GM12878 (cell line): ENCODE measurements around the gene HCST. TPM values are rescaled to one million over a fixed set of nuclear protein-coding genes. Genes with fewer than 3 reads are reported as not detected.

Source experiments
- ATAC-seq: fragments of 200-7000 bp; cut with Tn5 transposase; 3 replicates; pipeline ENCODE4 v1.9.1; 2020; ENCODE audit warnings: mild to moderate bottlenecking, moderate library complexity
- BruUV-seq: library from RNA; stranded (reverse); fragments of 400-500 nt; replicated peaks from 2 replicates; lab custom pipeline; 2021; lab: Mats Ljungman, UMichigan
- CTCF ChIA-PET: fragments of 300-600 bp; sonication (Branson Sonifier 250); formaldehyde crosslinking; extraction: SDS; loops from one replicate; lab custom pipeline; 2021; ENCODE audit warnings: inconsistent platforms; lab: Yijun Ruan, JAX
- POLR2A ChIA-PET: fragments of 350-600 bp; formaldehyde crosslinking; extraction: SDS; loops from one replicate; lab custom pipeline; 2021; ENCODE audit warnings: inconsistent platforms; lab: Charles Lee
- RAD21 ChIA-PET: fragments of 300-600 bp; sonication (Branson Sonifier 250); formaldehyde crosslinking; loops from one replicate; lab custom pipeline; 2023; ENCODE audit warnings: antibody characterized with exemption; ENCODE audit not compliant: unreplicated experiment; lab: Charles Lee
- SMC1A ChIA-PET: fragments of 300-600 bp; sonication (Branson Sonifier 250); formaldehyde crosslinking; loops from one replicate; lab custom pipeline; 2023; ENCODE audit not compliant: unreplicated experiment, uncharacterized antibody; lab: Charles Lee
- DNase-seq: peaks from one replicate; pipeline ENCODE4 v3.0.0-alpha.2; 2011; ENCODE audit warnings: low read depth, low spot score
- FAIRE-seq: peaks from 3 replicates; lab custom pipeline; 2011; peaks lifted over from hg19 to GRCh38; lab: Jason Lieb, UNC
- H2AFZ ChIP-seq: 2 replicates; pipeline ENCODE4 v1.6.0; 2011; ENCODE audit warnings: low read depth, low read length, control low read depth; ENCODE audit not compliant: control insufficient read depth
- H3K27ac ChIP-seq: 2 replicates; pipeline ENCODE4 v1.5.1; 2011; ENCODE audit warnings: control low read depth; ENCODE audit not compliant: control insufficient read depth, insufficient read depth
- H3K27me3 ChIP-seq, 2 experiments: replicated peaks in 1 of 2; 2 replicates each; pipeline versions ENCODE4 v1.6.0 to v1.6.1; 2011; ENCODE audit warnings: low read length in 1 of 2; ENCODE audit not compliant: control insufficient read depth in 2 of 2, insufficient read depth in 2 of 2
- H3K36me3 ChIP-seq, 2 experiments: 2 replicates each; pipeline ENCODE4 v1.5.1; 2011; ENCODE audit warnings: low read length in 1 of 2; ENCODE audit not compliant: control insufficient read depth in 2 of 2, insufficient read depth in 2 of 2
- H3K4me1 ChIP-seq: 2 replicates; pipeline ENCODE4 v1.6.1; 2011; ENCODE audit warnings: mild to moderate bottlenecking, low read length, moderate library complexity, mixed read lengths; ENCODE audit not compliant: control insufficient read depth, insufficient read depth
- H3K4me2 ChIP-seq: 2 replicates; pipeline ENCODE4 v1.6.0; 2011; ENCODE audit warnings: control low read depth; ENCODE audit not compliant: control insufficient read depth, insufficient read depth
- H3K4me3 ChIP-seq: fragments of 200-600 bp; sonication (generic); 2 replicates; pipeline ENCODE4 v1.5.1; 2016
- H3K79me2 ChIP-seq: 2 replicates; pipeline ENCODE4 v1.6.0; 2011; ENCODE audit warnings: low read length; ENCODE audit not compliant: control insufficient read depth, insufficient read depth
- H3K9ac ChIP-seq: 2 replicates; pipeline ENCODE4 v1.8.0; 2011; ENCODE audit warnings: low read length, control low read depth, mixed read lengths; ENCODE audit not compliant: control insufficient read depth, insufficient read depth
- H3K9me3 ChIP-seq: replicated peaks from 3 replicates; pipeline ENCODE4 v1.5.1; 2011; ENCODE audit warnings: mild to moderate bottlenecking, low read length; ENCODE audit not compliant: control insufficient read depth, insufficient read depth
- H4K20me1 ChIP-seq: 2 replicates; pipeline ENCODE4 v1.6.0; 2011; ENCODE audit not compliant: control insufficient read depth, insufficient read depth
- CTCF ChIP-seq, 3 experiments: IDR thresholded peaks in 2 of 3; conservative IDR thresholded peaks in 1 of 3; 2 replicates each; pipeline ENCODE4 v1.5.1; 2011; ENCODE audit warnings: low read depth in 3 of 3, low read length in 3 of 3, mild to moderate bottlenecking in 3 of 3, control low read depth in 2 of 3, moderate library complexity in 2 of 3, inconsistent platforms in 1 of 3, mixed read lengths in 1 of 3; ENCODE audit not compliant: control insufficient read depth in 2 of 3, insufficient read depth in 1 of 3; ENCODE audit errors: extremely low read depth in 1 of 3
- ELK1 ChIP-seq: IDR thresholded peaks from 2 replicates; pipeline ENCODE4 v1.6.1; 2012; ENCODE audit warnings: low read depth, low read length, improper control_type of control experiment
- PKNOX1 ChIP-seq: fragments of 450-650 bp; IDR thresholded peaks from 2 replicates; pipeline ENCODE4 v1.6.1; 2016; ENCODE audit warnings: mild to moderate bottlenecking
- PML ChIP-seq: IDR thresholded peaks from 2 replicates; pipeline ENCODE4 v1.6.1; 2012; ENCODE audit warnings: low read length, inconsistent platforms
- RELA ChIP-seq: fragments of 450-650 bp; IDR thresholded peaks from 2 replicates; pipeline ENCODE4 v1.8.0; 2014; ENCODE audit warnings: borderline replicate concordance; ENCODE audit not compliant: partially characterized antibody
- SIN3A ChIP-seq: IDR thresholded peaks from 2 replicates; pipeline ENCODE4 v1.6.1; 2012; ENCODE audit warnings: low read depth, low read length, improper control_type of control experiment
- SKIL ChIP-seq: fragments of 450-650 bp; IDR thresholded peaks from 2 replicates; pipeline ENCODE4 v1.6.1; 2017; ENCODE audit warnings: mild to moderate bottlenecking, low read depth, inconsistent platforms; ENCODE audit not compliant: poor library complexity, severe bottlenecking
- USF2 ChIP-seq: IDR thresholded peaks from 2 replicates; pipeline ENCODE4 v1.6.1; 2011; ENCODE audit warnings: low read depth, low read length, improper control_type of control experiment, borderline replicate concordance
- YY1 ChIP-seq: IDR thresholded peaks from 2 replicates; pipeline ENCODE4 v1.6.1; 2011; ENCODE audit warnings: low read depth, mild to moderate bottlenecking, low read length
- ZNF274 ChIP-seq: IDR thresholded peaks from one replicate; pipeline ENCODE4 v1.8.0; 2011; ENCODE audit not compliant: insufficient read length, insufficient read depth
- ZNF687 ChIP-seq: fragments of 450-650 bp; IDR thresholded peaks from 2 replicates; pipeline ENCODE4 v1.6.1; 2017; ENCODE audit warnings: mild to moderate bottlenecking, moderate library complexity
- WGBS: methylation state at CpG from one replicate; pipeline ENCODE4 v1.1.6; 2016; ENCODE audit warnings: low lambda C conversion rate; ENCODE audit not compliant: insufficient replicate concordance, insufficient coverage; ENCODE audit errors: missing lambda C conversion rate; 5-methylcytosine and 5-hydroxymethylcytosine counted together
- in situ Hi-C: fragments of 300-500 bp; cut with MboI; formaldehyde crosslinking; loops from 9 replicates; pipeline ENCODE4 v1.14.3; 2018; ENCODE audit warnings: mixed read lengths
- intact Hi-C: fragments of 100-400 bp; cut with micrococcal nuclease; formaldehyde crosslinking; loops from one replicate; pipeline ENCODE4 v1.14.2; 2022; ENCODE audit not compliant: unreplicated experiment
- polyA plus RNA-seq, 11 experiments: library from polyadenylated mRNA; depleted of rRNA in 4 of 11; unstranded in 6 of 11; stranded (reverse) in 5 of 11; fragments of >200 nt; fragmentation: Nextera tagmentation in 4 of 11; fragmentation: Illumina TruSeq in 1 of 11; extraction: Ambion mirVana in 4 of 11; extraction: Trizol in 1 of 11; gene quantifications; 1 replicate in 1 of 11; 2 replicates in 10 of 11; pipeline versions ENCODE4 v1.2.1 to v1.2.3, GENCODE V29; 2011 to 2016; ENCODE audit warnings: inconsistent platforms in 2 of 11, missing spikeins in 2 of 11, low read depth in 1 of 11
- total RNA-seq, 4 experiments: library from RNA; depleted of rRNA in 3 of 4; stranded (reverse); fragments of >200 nt in 3 of 4; fragmentation: Illumina TruSeq in 1 of 4; extraction: Trizol in 1 of 4; gene quantifications; 2 replicates each; pipeline versions ENCODE4 v1.2.1 to v1.2.3, GENCODE V29; 2013 to 2021

HCST gene
- total and polyA plus RNA-seq, 10 of the 15 experiments (the other 5 are each of a cell fraction or from before 2014, with no cell fraction given) = 7.5 to 79.6 (median 33.6) TPM

- peak overlapping the region; percentile 54 for H2AFZ ChIP-seq
- ChIA-PET CTCF (interaction anchor here (1.6 to 7.0 kb wide), 3 partner anchors 12 to 46 kb away, joined by 3 to 145 read pairs (median 13); no protein-coding TSS in a partner anchor), RAD21 (interaction anchor here (1.1 to 3.8 kb wide), 5 partner anchors 15 to 187 kb away, joined by 3 to 37 read pairs (median 4); partner anchors contain the start of gene NFKBID), POLR2A (interaction anchor here (1.1 to 4.3 kb wide), 8 partner anchors 14 to 234 kb away, joined by 3 to 48 read pairs (median 4); partner anchors contain the start of gene NFKBID), SMC1A (interaction anchor here (0.6 to 4.5 kb wide), 8 partner anchors 13 to 418 kb away, joined by 3 to 90 read pairs (median 5); partner anchors contain the start of gene LIN37)
- H3K27ac ChIP-seq = no peak overlapping the region
- H3K36me3 ChIP-seq = no peaks in the 10 kb centered on the region
- no peak for ATAC-seq
- H3K4me2 ChIP-seq = peak overlapping the region; percentile 59
- no peaks in the 10 kb centered on the region for H3K27me3 ChIP-seq
- no peak for DNase-seq
- H4K20me1 ChIP-seq = no peaks in the 10 kb centered on the region
- H3K79me2 ChIP-seq = no peaks in the 10 kb centered on the region
- H3K9ac ChIP-seq = no peak overlapping the region
- H3K4me3 ChIP-seq = no peak overlapping the region
- no peak for FAIRE-seq
- WGBS = 13% methylated on average over 5 of the region's 5 CpGs
- H3K9me3 ChIP-seq = peaks cover 5% of the 10 kb centered on the region; the same call in 2 of the 3 replicates
- BruUV-seq = no TSS peak
- intact Hi-C loops = no loop called here
- H3K4me1 ChIP-seq = peaks cover 15% of the 10 kb centered on the region
- in situ Hi-C loops = no loop called here
- TF ChIP-seq USF2 = peak; percentile 15; the same call in 1 of the 2 replicates
- no peak for TF ChIP-seq CTCF (IDR thresholded peaks at IDR 0.05 in 2 of 3, conservative IDR thresholded peaks at IDR 0.05 in 1 of 3; ENCODE audit: control insufficient read depth in 2 of 3, extremely low read depth in 1 of 3, insufficient read depth in 1 of 3, low read depth in 3 of 3, low read length in 3 of 3)
- no peak for TF ChIP-seq YY1
- peak; percentile 67; the same call in 1 of the 2 replicates for TF ChIP-seq PKNOX1
- TF ChIP-seq PML = no peak
- TF ChIP-seq RELA = no peak
- no peak for TF ChIP-seq ELK1
- peak; percentile 80 for TF ChIP-seq SKIL
- no peak for TF ChIP-seq ZNF687
- no peak for TF ChIP-seq SIN3A
- TF ChIP-seq ZNF274 = no peak
These were observed 26.2 kb downstream of the HCST start for GRCh38 chr19:35928507-35928906.
